H9 (cell line): ENCODE measurements around the gene PPIP5K2. TPM values are rescaled to one million over a fixed set of nuclear protein-coding genes. Genes with fewer than 3 reads are reported as not detected.

Source experiments
- DNase-seq: peaks from one replicate; pipeline ENCODE4 v3.0.0-alpha.2; 2017
- H2AFZ ChIP-seq: one replicate; pipeline ENCODE4 v1.6.1; 2013; ENCODE audit warnings: mild to moderate bottlenecking, low read length, control low read depth, moderate library complexity
- H2AK5ac ChIP-seq: 2 replicates; pipeline ENCODE4 v1.6.1; 2013; ENCODE audit warnings: low read length, control low read depth, mixed read lengths; ENCODE audit not compliant: insufficient read length
- H2BK120ac ChIP-seq: one replicate; pipeline ENCODE4 v1.6.1; 2013; ENCODE audit warnings: low read depth, mild to moderate bottlenecking, low read length, control low read depth, inconsistent platforms; ENCODE audit not compliant: poor library complexity, severe bottlenecking
- H2BK12ac ChIP-seq: 2 replicates; pipeline ENCODE4 v1.6.1; 2013; ENCODE audit warnings: low read length, control low read depth, mixed read lengths, low read depth; ENCODE audit not compliant: insufficient read length
- H2BK15ac ChIP-seq: 2 replicates; pipeline ENCODE4 v1.6.1; 2013; ENCODE audit warnings: low read depth, low read length, control low read depth
- H2BK20ac ChIP-seq: one replicate; pipeline ENCODE4 v1.6.1; 2013; ENCODE audit warnings: low read depth, mild to moderate bottlenecking, low read length, control low read depth, inconsistent platforms; ENCODE audit not compliant: poor library complexity, severe bottlenecking
- H2BK5ac ChIP-seq: 2 replicates; pipeline ENCODE4 v1.6.1; 2013; ENCODE audit warnings: low read length, control low read depth, mixed read lengths; ENCODE audit not compliant: insufficient read length
- H3K14ac ChIP-seq: 2 replicates; pipeline ENCODE4 v1.6.1; 2013; ENCODE audit warnings: low read length, control low read depth; ENCODE audit not compliant: insufficient read depth
- H3K18ac ChIP-seq: 2 replicates; pipeline ENCODE4 v1.6.1; 2013; ENCODE audit warnings: low read depth, mild to moderate bottlenecking, mixed read lengths, low read length, control low read depth; ENCODE audit not compliant: insufficient read length
- H3K23ac ChIP-seq: 2 replicates; pipeline ENCODE4 v1.6.1; 2013; ENCODE audit warnings: low read length, control low read depth, mixed read lengths, low read depth; ENCODE audit not compliant: insufficient read length
- H3K23me2 ChIP-seq: 2 replicates; pipeline ENCODE4 v1.6.1; 2013; ENCODE audit warnings: low read depth, mild to moderate bottlenecking, mixed read lengths, low read length, control low read depth; ENCODE audit not compliant: insufficient read length, poor library complexity, severe bottlenecking
- H3K27ac ChIP-seq: 2 replicates; pipeline ENCODE4 v1.5.1; 2013; ENCODE audit warnings: low read length, control low read depth, mixed read lengths, low read depth; ENCODE audit not compliant: insufficient read length
- H3K27me3 ChIP-seq: 2 replicates; pipeline ENCODE4 v1.6.1; 2013; ENCODE audit warnings: low read length, control low read depth, inconsistent platforms; ENCODE audit not compliant: insufficient read depth
- H3K4ac ChIP-seq: 2 replicates; pipeline ENCODE4 v1.6.1; 2013; ENCODE audit warnings: low read depth, mild to moderate bottlenecking, control low read depth, inconsistent platforms, low read length, moderate library complexity
- H3K4me1 ChIP-seq: 2 replicates; pipeline ENCODE4 v1.6.1; 2013; ENCODE audit warnings: low read length, control low read depth, inconsistent platforms; ENCODE audit not compliant: insufficient read depth
- H3K4me2 ChIP-seq: 2 replicates; pipeline ENCODE4 v1.6.1; 2013; ENCODE audit warnings: low read length, control low read depth, mixed read lengths; ENCODE audit not compliant: insufficient read length, insufficient read depth
- H3K56ac ChIP-seq: 2 replicates; pipeline ENCODE4 v1.6.1; 2013; ENCODE audit warnings: low read depth, mild to moderate bottlenecking, mixed read lengths, low read length, control low read depth; ENCODE audit not compliant: insufficient read length
- H3K79me1 ChIP-seq: 2 replicates; pipeline ENCODE4 v1.6.1; 2013; ENCODE audit warnings: low read depth, mild to moderate bottlenecking, moderate library complexity, low read length, control low read depth, inconsistent platforms; ENCODE audit not compliant: insufficient read depth, poor library complexity, severe bottlenecking
- H3K79me2 ChIP-seq: 2 replicates; pipeline ENCODE4 v1.6.1; 2013; ENCODE audit warnings: low read length, control low read depth, inconsistent platforms; ENCODE audit not compliant: insufficient read depth
- H3K9ac ChIP-seq: 2 replicates; pipeline ENCODE4 v1.6.1; 2013; ENCODE audit warnings: low read length, control low read depth, mixed read lengths; ENCODE audit not compliant: insufficient read length; ENCODE audit errors: extremely low read depth
- H3K9me3 ChIP-seq: one replicate; pipeline ENCODE4 v1.6.1; 2013; ENCODE audit warnings: low read depth, low read length, inconsistent platforms; ENCODE audit not compliant: control insufficient read depth
- H3T11ph ChIP-seq: one replicate; pipeline ENCODE4 v1.6.1; 2013; ENCODE audit warnings: mild to moderate bottlenecking, low read length, control low read depth, inconsistent platforms
- H4K20me1 ChIP-seq: one replicate; pipeline ENCODE4 v1.6.1; 2013; ENCODE audit not compliant: control insufficient read depth, insufficient read length, insufficient read depth
- H4K5ac ChIP-seq: 2 replicates; pipeline ENCODE4 v1.6.1; 2013; ENCODE audit warnings: low read depth, mild to moderate bottlenecking, mixed read lengths, low read length, control low read depth; ENCODE audit not compliant: insufficient read length
- H4K8ac ChIP-seq: replicated peaks from 2 replicates; pipeline ENCODE4 v1.6.1; 2013; ENCODE audit warnings: low read length, control low read depth, mixed read lengths, low read depth; ENCODE audit not compliant: insufficient read length
- H4K91ac ChIP-seq: 2 replicates; pipeline ENCODE4 v1.6.1; 2013; ENCODE audit warnings: low read depth, mild to moderate bottlenecking, moderate library complexity, mixed read lengths, low read length, control low read depth; ENCODE audit not compliant: insufficient read length
- H3K27ac Mint-ChIP-seq, 3 experiments: 2 replicates in 2 of 3; 3 replicates in 1 of 3; pipeline ENCODE4 v1.8.0; 2020 to 2021; ENCODE audit warnings: mixed read lengths in 3 of 3, mild to moderate bottlenecking in 1 of 3, moderate library complexity in 1 of 3
- H3K27me3 Mint-ChIP-seq: 2 replicates; pipeline ENCODE4 v1.8.0; 2021; ENCODE audit warnings: low read depth, mild to moderate bottlenecking, moderate library complexity, mixed read lengths
- H3K36me3 Mint-ChIP-seq, 3 experiments: 2 replicates in 2 of 3; 3 replicates in 1 of 3; pipeline ENCODE4 v1.8.0; 2020 to 2021; ENCODE audit warnings: low read depth in 3 of 3, mixed read lengths in 3 of 3; ENCODE audit not compliant: insufficient read depth in 1 of 3
- H3K4me1 Mint-ChIP-seq, 2 experiments: 2 replicates each; pipeline ENCODE4 v1.8.0; 2020; ENCODE audit warnings: mixed read lengths in 2 of 2
- H3K4me3 Mint-ChIP-seq, 2 experiments: 2 replicates in 1 of 2; 3 replicates in 1 of 2; pipeline ENCODE4 v1.8.0; 2020 to 2021; ENCODE audit warnings: mild to moderate bottlenecking in 2 of 2, mixed read lengths in 2 of 2, moderate library complexity in 1 of 2
- H3K9me3 Mint-ChIP-seq, 2 experiments: 2 replicates in 1 of 2; 3 replicates in 1 of 2; pipeline ENCODE4 v1.8.0; 2020; ENCODE audit warnings: mild to moderate bottlenecking in 2 of 2, mixed read lengths in 2 of 2, moderate library complexity in 1 of 2
- WGBS: extraction: QIAGEN DNeasy Blood & Tissue Kit; methylation state at CpG from one replicate; pipeline ENCODE4 v1.1.7; 2013; ENCODE audit warnings: missing lambda C conversion rate, low lambda C conversion rate, mixed read lengths; ENCODE audit not compliant: insufficient read length; ENCODE audit errors: extremely low coverage; 5-methylcytosine and 5-hydroxymethylcytosine counted together
- total RNA-seq: library from RNA; stranded (reverse); gene quantifications from 2 replicates; pipeline ENCODE4 v1.2.1, GENCODE V29; 2021
- TF ChIP-seq, protein P1 (sequence below): fragments of 200-600 bp; sonication (generic); conservative IDR thresholded peaks from 3 replicates; pipeline ENCODE4 v1.8.0; 2021; ENCODE audit warnings: antibody characterized with exemption, mild to moderate bottlenecking

PPIP5K2 gene
- total RNA-seq, 1 experiment from 2014 or later = 43.8 TPM

DNA sequence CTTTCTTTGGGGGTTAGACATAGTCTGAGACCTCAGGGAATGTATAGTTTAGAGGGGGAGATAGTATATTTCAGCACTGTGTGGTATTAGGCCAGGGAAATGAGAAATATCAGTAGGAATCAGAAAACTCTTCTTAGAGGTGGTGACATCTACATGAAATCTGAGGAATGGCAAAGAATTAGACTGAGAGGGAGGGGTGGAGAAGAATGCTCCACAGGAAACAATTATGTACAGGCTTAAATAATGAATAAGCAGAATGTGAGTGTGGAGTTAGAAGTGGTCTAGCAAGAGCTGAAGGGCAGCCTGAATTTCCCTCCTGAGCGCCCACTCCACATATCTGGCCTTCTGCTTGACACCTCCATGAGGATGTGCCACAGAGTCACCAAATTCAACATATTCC, 134.8 kb downstream of the PPIP5K2 start:
- H3K23ac ChIP-seq = no peak overlapping the region
- no peaks in the 10 kb centered on the region; the same call in 1 of the 2 replicates for H3K79me2 ChIP-seq
- H2BK20ac ChIP-seq = no peak overlapping the region
- H3K27me3 Mint-ChIP-seq = no peaks in the 10 kb centered on the region
- no peak overlapping the region for H4K5ac ChIP-seq
- no peak overlapping the region for H3K9ac ChIP-seq
- no peak overlapping the region for H3K18ac ChIP-seq
- H3K27ac ChIP-seq = no peak overlapping the region
- H2AFZ ChIP-seq = no peak overlapping the region
- H3K4me2 ChIP-seq = no peak overlapping the region
- peaks cover 4 to 5% of the 10 kb centered on the region in 2 experiments for H3K4me1 Mint-ChIP-seq
- H3K36me3 Mint-ChIP-seq = no peaks in the 10 kb centered on the region
- H3K27ac Mint-ChIP-seq = no peak overlapping the region; a peak in 1 of 7 replicates
- no peak overlapping the region for H3K56ac ChIP-seq
- no peak overlapping the region for H2BK15ac ChIP-seq
- peaks cover 0 to 2% of the 10 kb centered on the region in 2 experiments; a peak in 2 of 5 replicates for H3K9me3 Mint-ChIP-seq
- no peaks in the 10 kb centered on the region for H3K4me1 ChIP-seq
- H3K4ac ChIP-seq = no peak overlapping the region
- no peak overlapping the region for H4K91ac ChIP-seq
- H3K4me3 Mint-ChIP-seq = no peak overlapping the region
- no peak overlapping the region for H4K8ac ChIP-seq
- TF ChIP-seq, protein P1, sequence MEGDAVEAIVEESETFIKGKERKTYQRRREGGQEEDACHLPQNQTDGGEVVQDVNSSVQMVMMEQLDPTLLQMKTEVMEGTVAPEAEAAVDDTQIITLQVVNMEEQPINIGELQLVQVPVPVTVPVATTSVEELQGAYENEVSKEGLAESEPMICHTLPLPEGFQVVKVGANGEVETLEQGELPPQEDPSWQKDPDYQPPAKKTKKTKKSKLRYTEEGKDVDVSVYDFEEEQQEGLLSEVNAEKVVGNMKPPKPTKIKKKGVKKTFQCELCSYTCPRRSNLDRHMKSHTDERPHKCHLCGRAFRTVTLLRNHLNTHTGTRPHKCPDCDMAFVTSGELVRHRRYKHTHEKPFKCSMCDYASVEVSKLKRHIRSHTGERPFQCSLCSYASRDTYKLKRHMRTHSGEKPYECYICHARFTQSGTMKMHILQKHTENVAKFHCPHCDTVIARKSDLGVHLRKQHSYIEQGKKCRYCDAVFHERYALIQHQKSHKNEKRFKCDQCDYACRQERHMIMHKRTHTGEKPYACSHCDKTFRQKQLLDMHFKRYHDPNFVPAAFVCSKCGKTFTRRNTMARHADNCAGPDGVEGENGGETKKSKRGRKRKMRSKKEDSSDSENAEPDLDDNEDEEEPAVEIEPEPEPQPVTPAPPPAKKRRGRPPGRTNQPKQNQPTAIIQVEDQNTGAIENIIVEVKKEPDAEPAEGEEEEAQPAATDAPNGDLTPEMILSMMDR = no peak
- no peak overlapping the region for H2BK5ac ChIP-seq
- no peak overlapping the region for H3K14ac ChIP-seq
- no peak overlapping the region for H3T11ph ChIP-seq
- DNase-seq = no peak
- H2AK5ac ChIP-seq = no peak overlapping the region
- H2BK120ac ChIP-seq = no peak overlapping the region
- H2BK12ac ChIP-seq = no peak overlapping the region
- H4K20me1 ChIP-seq = no peaks in the 10 kb centered on the region
- H3K23me2 ChIP-seq = no peaks in the 10 kb centered on the region
- no CpG with 5 or more reads among the region's 1 CpG for WGBS
- no peaks in the 10 kb centered on the region for H3K79me1 ChIP-seq
- H3K9me3 ChIP-seq = no peaks in the 10 kb centered on the region
- no peaks in the 10 kb centered on the region for H3K27me3 ChIP-seq
